DND-41 (cell line): ENCODE results near the gene NETO2.

Experiments used
- ATAC-seq: fragments of 200-7000 bp; cut with Tn5 transposase; 3 replicates; pipeline ENCODE4 v1.9.1; 2021; ENCODE audit warnings: low read depth; ENCODE audit not compliant: insufficient read depth
- DNase-seq: peaks from one replicate; pipeline ENCODE4 v3.0.0-alpha.2; 2020
- H2AFZ ChIP-seq: 2 replicates; pipeline ENCODE4 v1.6.0; 2012; ENCODE audit warnings: low read depth, low read length
- H3K27ac ChIP-seq: 2 replicates; pipeline ENCODE4 v1.5.1; 2012; ENCODE audit warnings: low read length, inconsistent platforms
- H3K27me3 ChIP-seq: fragments of 200-600 bp; sonication (generic); 2 replicates; pipeline ENCODE4 v1.6.0; 2012; ENCODE audit warnings: low read length, mild to moderate bottlenecking, inconsistent platforms; ENCODE audit not compliant: insufficient read depth, poor library complexity
- H3K36me3 ChIP-seq: 2 replicates; pipeline ENCODE4 v1.5.1; 2012; ENCODE audit warnings: low read length, inconsistent platforms; ENCODE audit not compliant: insufficient read depth
- H3K4me1 ChIP-seq: 2 replicates; pipeline ENCODE4 v1.5.1; 2012; ENCODE audit warnings: mild to moderate bottlenecking, low read length; ENCODE audit not compliant: insufficient read depth
- H3K4me2 ChIP-seq: 2 replicates; pipeline ENCODE4 v1.6.0; 2012; ENCODE audit warnings: mild to moderate bottlenecking, moderate library complexity, low read length, inconsistent platforms; ENCODE audit not compliant: insufficient read depth
- H3K4me3 ChIP-seq, 2 experiments: fragments of 200-600 bp in 1 of 2; shearing (Covaris generic) in 1 of 2; 2 replicates each; pipeline ENCODE4 v1.5.1; 2012 to 2016; ENCODE audit warnings: inconsistent platforms in 2 of 2, low read length in 2 of 2, mild to moderate bottlenecking in 2 of 2, low read depth in 1 of 2, moderate library complexity in 1 of 2
- H3K79me2 ChIP-seq: 2 replicates; pipeline ENCODE4 v1.6.0; 2012; ENCODE audit warnings: low read length, inconsistent platforms; ENCODE audit not compliant: insufficient read depth
- H3K9ac ChIP-seq: 2 replicates; pipeline ENCODE4 v1.6.0; 2012; ENCODE audit warnings: low read depth, mild to moderate bottlenecking, inconsistent platforms, low read length, moderate library complexity
- H3K9me3 ChIP-seq: 2 replicates; pipeline ENCODE4 v1.5.1; 2012; ENCODE audit warnings: low read length, moderate library complexity, mild to moderate bottlenecking, inconsistent platforms; ENCODE audit not compliant: insufficient read depth, severe bottlenecking
- H4K20me1 ChIP-seq: 2 replicates; pipeline ENCODE4 v1.6.0; 2012; ENCODE audit warnings: low read length; ENCODE audit not compliant: insufficient read depth
- CTCF ChIP-seq: IDR thresholded peaks from 2 replicates; pipeline ENCODE4 v1.5.1; 2012; ENCODE audit warnings: borderline replicate concordance, low read length, moderate library complexity, mild to moderate bottlenecking; ENCODE audit not compliant: poor library complexity, severe bottlenecking; ENCODE audit errors: extremely low read depth
- EZH2 ChIP-seq: IDR thresholded peaks from 3 replicates; pipeline ENCODE4 v1.6.1; 2012; ENCODE audit warnings: borderline replicate concordance, low read depth, mild to moderate bottlenecking, moderate library complexity, low read length, inconsistent platforms; ENCODE audit not compliant: severe bottlenecking

Gene NETO2

GRCh38 chr16:47065766-47066688 is 77.7 kb downstream of the NETO2 start:
- Histone ChIP-seq H3K9ac (no peak overlapping the region), H3K4me2 (no peak overlapping the region), H3K4me1 (no peaks in the 10 kb centered on the region), H3K27me3 (no peaks in the 10 kb centered on the region), H4K20me1 (no peaks in the 10 kb centered on the region), H3K79me2 (no peaks in the 10 kb centered on the region), H3K9me3 (no peaks in the 10 kb centered on the region), H3K4me3 (no peak overlapping the region), H3K27ac (no peak overlapping the region), H3K36me3 (no peaks in the 10 kb centered on the region), H2AFZ (no peak overlapping the region)
- DNase-seq: no peak
- no peak for ATAC-seq
- TF ChIP-seq EZH2 (no peak), CTCF (no peak)

GRCh38 chr16:47064775-47065174 is 79.0 kb downstream of the NETO2 start:
- no peak overlapping the region for H2AFZ ChIP-seq
- TF ChIP-seq EZH2 (no peak), CTCF (no peak)

GRCh38 chr16:47063011-47063724 is 80.6 kb downstream of the NETO2 start:
- H2AFZ ChIP-seq: no peak overlapping the region
- TF ChIP-seq EZH2 (no peak), CTCF (no peak)
- H3K36me3 ChIP-seq: no peaks in the 10 kb centered on the region
- no peaks in the 10 kb centered on the region for H3K27me3 ChIP-seq
- DNase-seq (no peak), ATAC-seq (no peak)
- H3K4me2 ChIP-seq: no peak overlapping the region
- H3K9ac ChIP-seq: no peak overlapping the region
- H3K4me1 ChIP-seq: no peaks in the 10 kb centered on the region
- no peaks in the 10 kb centered on the region for H4K20me1 ChIP-seq
- H3K9me3 ChIP-seq: no peaks in the 10 kb centered on the region
- H3K4me3 ChIP-seq: no peak overlapping the region
- no peaks in the 10 kb centered on the region for H3K79me2 ChIP-seq
- H3K27ac ChIP-seq: no peak overlapping the region

More at GRCh38 chr16:47064775-47065174, 79.0 kb downstream of the NETO2 start:
- H3K4me3 ChIP-seq: no peak overlapping the region
- H3K27ac ChIP-seq: no peak overlapping the region
- DNase-seq (no peak), ATAC-seq (no peak)
- no peaks in the 10 kb centered on the region for H4K20me1 ChIP-seq
- no peaks in the 10 kb centered on the region for H3K27me3 ChIP-seq
- no peak overlapping the region for H3K9ac ChIP-seq
- no peaks in the 10 kb centered on the region for H3K9me3 ChIP-seq
- no peak overlapping the region for H3K4me2 ChIP-seq
- H3K36me3 ChIP-seq: no peaks in the 10 kb centered on the region
- H3K4me1 ChIP-seq: no peaks in the 10 kb centered on the region
- no peaks in the 10 kb centered on the region for H3K79me2 ChIP-seq
